GM23338 (cell line): ENCODE measurements around the gene SLC39A11. TPM values are rescaled to one million over a fixed set of nuclear protein-coding genes. Genes with fewer than 3 reads are reported as not detected.
A peak's percentile ranks its signal among the peaks of the same experiment; 100 is the strongest.

Experiments
- ATAC-seq: fragments of 200-7000 bp; cut with Tn5 transposase; 3 replicates; pipeline ENCODE4 v1.9.1; 2020
- DNase-seq: peaks from one replicate; pipeline ENCODE4 v3.0.0-alpha.2; 2015; ENCODE audit warnings: low spot score
- H2AFZ ChIP-seq: fragments of 200-600 bp; sonication (generic); 2 replicates; pipeline ENCODE4 v1.8.0; 2016; ENCODE audit warnings: antibody characterized with exemption, mild to moderate bottlenecking, moderate library complexity
- H3F3A ChIP-seq: fragments of 200-600 bp; sonication (generic); replicated peaks from 2 replicates; pipeline ENCODE4 v1.8.0; 2017; ENCODE audit warnings: antibody characterized with exemption, mixed run types, low read depth
- H3K27ac ChIP-seq: fragments of 200-600 bp; sonication (generic); 2 replicates; pipeline ENCODE4 v1.6.1; 2016; ENCODE audit warnings: low read depth
- H3K27me3 ChIP-seq: fragments of 200-600 bp; sonication (generic); 2 replicates; pipeline ENCODE4 v1.8.0; 2016; ENCODE audit warnings: mild to moderate bottlenecking, mixed run types, moderate library complexity; ENCODE audit not compliant: insufficient read depth
- H3K36me3 ChIP-seq: fragments of 200-600 bp; sonication (generic); 2 replicates; pipeline ENCODE4 v1.8.0; 2016; ENCODE audit warnings: mild to moderate bottlenecking; ENCODE audit not compliant: insufficient read depth
- H3K4me1 ChIP-seq: fragments of 200-600 bp; sonication (generic); 2 replicates; pipeline ENCODE4 v1.8.0; 2016; ENCODE audit warnings: mild to moderate bottlenecking, moderate library complexity; ENCODE audit not compliant: insufficient read depth
- H3K4me2 ChIP-seq: fragments of 200-600 bp; sonication (generic); 2 replicates; pipeline ENCODE4 v1.7.1; 2017; ENCODE audit warnings: mixed run types
- H3K4me3 ChIP-seq: fragments of 200-600 bp; sonication (generic); 2 replicates; pipeline ENCODE4 v1.6.1; 2016; ENCODE audit warnings: mixed run types
- H3K79me2 ChIP-seq: fragments of 200-600 bp; sonication (generic); replicated peaks from 2 replicates; pipeline ENCODE4 v1.8.0; 2017; ENCODE audit warnings: mild to moderate bottlenecking; ENCODE audit not compliant: insufficient read depth
- H3K9me2 ChIP-seq: fragments of 200-600 bp; sonication (generic); 2 replicates; pipeline ENCODE4 v1.8.0; 2017; ENCODE audit not compliant: insufficient read depth
- H4K20me1 ChIP-seq: fragments of 200-600 bp; sonication (generic); replicated peaks from 2 replicates; pipeline ENCODE4 v1.8.0; 2017; ENCODE audit warnings: mild to moderate bottlenecking; ENCODE audit not compliant: insufficient read depth
- H3K27ac Mint-ChIP-seq: 2 replicates; pipeline ENCODE4 v1.8.0; 2020; ENCODE audit warnings: inconsistent platforms, mild to moderate bottlenecking, moderate library complexity, mixed read lengths
- H3K27me3 Mint-ChIP-seq: 3 replicates; pipeline ENCODE4 v1.8.0; 2022; ENCODE audit warnings: low read depth, mild to moderate bottlenecking, moderate library complexity, mixed read lengths, inconsistent platforms; ENCODE audit not compliant: insufficient read depth, poor library complexity
- H3K36me3 Mint-ChIP-seq: 3 replicates; pipeline ENCODE4 v1.8.0; 2021; ENCODE audit warnings: low read depth, mild to moderate bottlenecking, inconsistent platforms, moderate library complexity, mixed read lengths
- H3K4me1 Mint-ChIP-seq: 3 replicates; pipeline ENCODE4 v1.8.0; 2020; ENCODE audit warnings: mild to moderate bottlenecking, inconsistent platforms, mixed read lengths
- H3K4me3 Mint-ChIP-seq: 3 replicates; pipeline ENCODE4 v1.8.0; 2021; ENCODE audit warnings: moderate library complexity, mild to moderate bottlenecking, inconsistent platforms, mixed read lengths
- H3K9me3 Mint-ChIP-seq: 3 replicates; pipeline ENCODE4 v1.8.0; 2020; ENCODE audit warnings: moderate library complexity, mild to moderate bottlenecking, inconsistent platforms, mixed read lengths
- CREB1 ChIP-seq: fragments of 250-450 bp; sonication (Bioruptor Pico); IDR thresholded peaks from 2 replicates; pipeline ENCODE4 v1.5.0; 2020; ENCODE audit warnings: low read depth, mild to moderate bottlenecking, moderate library complexity
- CTCF ChIP-seq, 2 experiments: fragments of 200-600 bp in 1 of 2; sonication (generic) in 1 of 2; conservative IDR thresholded peaks; 2 replicates each; pipeline versions ENCODE4 v1.5.1 to v1.6.1; 2016 to 2017; ENCODE audit warnings: antibody characterized with exemption in 2 of 2, low read depth in 2 of 2, mild to moderate bottlenecking in 2 of 2, moderate library complexity in 1 of 2
- ETS1 ChIP-seq: IDR thresholded peaks from 2 replicates; pipeline ENCODE4 v1.6.1; 2016; ENCODE audit warnings: antibody characterized with exemption
- EZH2 ChIP-seq: fragments of 200-600 bp; sonication (generic); IDR thresholded peaks from one replicate; pipeline ENCODE4 v1.8.0; 2017; ENCODE audit warnings: antibody characterized with exemption, mild to moderate bottlenecking, low read depth; ENCODE audit not compliant: unreplicated experiment
- EZH2phosphoT487 ChIP-seq: fragments of 200-600 bp; sonication (generic); IDR thresholded peaks from one replicate; pipeline ENCODE4 v1.8.1; 2018; ENCODE audit warnings: antibody characterized with exemption; ENCODE audit not compliant: unreplicated experiment
- JUNB ChIP-seq: IDR thresholded peaks from one replicate; pipeline ENCODE4 v1.6.1; 2016; ENCODE audit warnings: antibody characterized with exemption; ENCODE audit not compliant: unreplicated experiment
- NANOG ChIP-seq: IDR thresholded peaks from 2 replicates; pipeline ENCODE4 v1.6.1; 2016; ENCODE audit warnings: antibody characterized with exemption, borderline replicate concordance
- POLR2AphosphoS5 ChIP-seq: IDR thresholded peaks from 2 replicates; pipeline ENCODE4 v1.6.1; 2016; ENCODE audit warnings: antibody characterized with exemption, low read depth
- REST ChIP-seq: IDR thresholded peaks from one replicate; pipeline ENCODE4 v1.6.1; 2018; ENCODE audit warnings: antibody characterized with exemption; ENCODE audit not compliant: unreplicated experiment
- STAT1 ChIP-seq: IDR thresholded peaks from one replicate; pipeline ENCODE4 v1.6.1; 2016; ENCODE audit warnings: antibody characterized with exemption; ENCODE audit not compliant: unreplicated experiment
- ZNF114 ChIP-seq: fragments of 250-450 bp; sonication (Bioruptor Pico); IDR thresholded peaks from 2 replicates; pipeline ENCODE4 v1.5.0; 2020; ENCODE audit warnings: mild to moderate bottlenecking, moderate library complexity
- ZNF331 ChIP-seq: fragments of 250-450 bp; sonication (Bioruptor Pico); IDR thresholded peaks from 2 replicates; pipeline ENCODE4 v1.5.0; 2020; ENCODE audit warnings: low read depth, mild to moderate bottlenecking, moderate library complexity
- ZNF462 ChIP-seq: fragments of 250-450 bp; sonication (Bioruptor Pico); IDR thresholded peaks from 2 replicates; pipeline ENCODE4 v1.5.0; 2020; ENCODE audit warnings: mild to moderate bottlenecking, moderate library complexity
- polyA plus RNA-seq: library from polyadenylated mRNA; unstranded; fragments of >200 nt; fragmentation: Nextera tagmentation; extraction: Ambion mirVana; gene quantifications from 2 replicates; pipeline ENCODE4 v1.2.1, GENCODE V29; 2016
- total RNA-seq: library from RNA; depleted of rRNA; stranded (reverse); fragments of >200 nt; shearing (Covaris generic); gene quantifications from 2 replicates; pipeline ENCODE4 v1.2.3, GENCODE V29; 2014

The SLC39A11 gene
- total and polyA plus RNA-seq, 2 experiments from 2014 or later = 10.8 to 18.1 TPM

GRCh38 chr17:73091410-73091769 is 1.1 kb downstream of the SLC39A11 start:
- no peaks in the 10 kb centered on the region for H3K27me3 ChIP-seq
- no peak for TF ChIP-seq EZH2
- TF ChIP-seq REST = no peak
- no peak for TF ChIP-seq EZH2phosphoT487
- TF ChIP-seq CREB1 = no peak
- no peak for TF ChIP-seq ETS1
- TF ChIP-seq NANOG = no peak
- TF ChIP-seq ZNF331 = no peak
- no peak for TF ChIP-seq ZNF114 (CRISPR knock-in tag)
- no peak for TF ChIP-seq POLR2AphosphoS5
- TF ChIP-seq JUNB = no peak
- TF ChIP-seq STAT1 = no peak
- TF ChIP-seq ZNF462 = no peak
- TF ChIP-seq CTCF (conservative IDR thresholded peaks at IDR 0.05; ENCODE audit: low read depth in 2 of 2) = no peak
- Mint-ChIP-seq H3K9me3 (no peaks in the 10 kb centered on the region), H3K4me1 (peaks cover 16% of the 10 kb centered on the region), H3K27ac (no peak overlapping the region), H3K4me3 (peak overlapping the region; percentile 96), H3K27me3 (peaks cover 15% of the 10 kb centered on the region), H3K36me3 (no peaks in the 10 kb centered on the region)
- peak overlapping the region; percentile 77 for H3K4me3 ChIP-seq
- no peaks in the 10 kb centered on the region for H3K9me2 ChIP-seq
- H3F3A ChIP-seq = no peaks in the 10 kb centered on the region
- no peaks in the 10 kb centered on the region for H3K79me2 ChIP-seq
- ATAC-seq (no peak), DNase-seq (no peak)
- H2AFZ ChIP-seq = no peak overlapping the region; the same call in 1 of the 2 replicates
- H3K27ac ChIP-seq = no peak overlapping the region
- no peaks in the 10 kb centered on the region for H4K20me1 ChIP-seq
- peak overlapping the region; percentile 92 for H3K4me2 ChIP-seq
- H3K4me1 ChIP-seq = peaks cover 10% of the 10 kb centered on the region
- no peaks in the 10 kb centered on the region for H3K36me3 ChIP-seq
